ENCODE data around the gene SPAG6. TPM values are rescaled to one million over a fixed set of nuclear protein-coding genes. Genes with fewer than 3 reads are reported as not detected.

Gene SPAG6
- total RNA-seq, 1 experiment from 2014 or later = not detected

DNA sequence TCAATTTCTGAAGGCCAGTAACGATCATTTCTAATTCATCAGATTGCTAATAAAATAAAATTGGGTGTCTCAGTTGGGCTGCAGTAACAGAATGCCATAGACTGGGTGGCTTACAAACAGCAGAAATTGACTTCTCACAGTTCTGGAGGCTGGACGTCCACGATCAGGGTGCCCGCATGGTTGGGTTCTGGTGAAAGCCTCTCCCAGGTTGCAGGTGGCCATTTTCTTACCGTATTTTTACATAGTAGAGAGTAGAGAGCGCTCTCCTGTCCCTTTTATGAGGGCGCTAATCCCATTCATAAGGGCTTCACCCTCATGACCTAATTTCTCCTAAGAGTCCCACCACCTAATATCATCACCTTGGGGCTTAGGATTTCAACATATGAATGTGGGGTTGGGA, 106.0 kb downstream of the SPAG6 start:
- intact Hi-C loops (cut with micrococcal nuclease; ENCODE audit: unreplicated experiment) = no loop called here
- no TSS peak for BruUV-seq (replicated peaks)
- Mint-ChIP-seq H3K4me1 (ENCODE audit: low read depth, unreplicated experiment) (no peaks in the 10 kb centered on the region), H3K27ac (ENCODE audit: unreplicated experiment) (no peak overlapping the region), H3K9me3 (ENCODE audit: low read depth, unreplicated experiment) (no peaks in the 10 kb centered on the region), H3K27me3 (ENCODE audit: unreplicated experiment) (no peaks in the 10 kb centered on the region), H3K36me3 (ENCODE audit: insufficient read depth, unreplicated experiment) (no peaks in the 10 kb centered on the region), H3K4me3 (ENCODE audit: low read depth, unreplicated experiment) (no peak overlapping the region)
- TF ChIP-seq, protein P1, sequence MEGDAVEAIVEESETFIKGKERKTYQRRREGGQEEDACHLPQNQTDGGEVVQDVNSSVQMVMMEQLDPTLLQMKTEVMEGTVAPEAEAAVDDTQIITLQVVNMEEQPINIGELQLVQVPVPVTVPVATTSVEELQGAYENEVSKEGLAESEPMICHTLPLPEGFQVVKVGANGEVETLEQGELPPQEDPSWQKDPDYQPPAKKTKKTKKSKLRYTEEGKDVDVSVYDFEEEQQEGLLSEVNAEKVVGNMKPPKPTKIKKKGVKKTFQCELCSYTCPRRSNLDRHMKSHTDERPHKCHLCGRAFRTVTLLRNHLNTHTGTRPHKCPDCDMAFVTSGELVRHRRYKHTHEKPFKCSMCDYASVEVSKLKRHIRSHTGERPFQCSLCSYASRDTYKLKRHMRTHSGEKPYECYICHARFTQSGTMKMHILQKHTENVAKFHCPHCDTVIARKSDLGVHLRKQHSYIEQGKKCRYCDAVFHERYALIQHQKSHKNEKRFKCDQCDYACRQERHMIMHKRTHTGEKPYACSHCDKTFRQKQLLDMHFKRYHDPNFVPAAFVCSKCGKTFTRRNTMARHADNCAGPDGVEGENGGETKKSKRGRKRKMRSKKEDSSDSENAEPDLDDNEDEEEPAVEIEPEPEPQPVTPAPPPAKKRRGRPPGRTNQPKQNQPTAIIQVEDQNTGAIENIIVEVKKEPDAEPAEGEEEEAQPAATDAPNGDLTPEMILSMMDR (IDR thresholded peaks at IDR 0.05; ENCODE audit: unreplicated experiment) = no peak
- CTCF ChIA-PET = no interaction called here
- no peak for DNase-seq

DNA sequence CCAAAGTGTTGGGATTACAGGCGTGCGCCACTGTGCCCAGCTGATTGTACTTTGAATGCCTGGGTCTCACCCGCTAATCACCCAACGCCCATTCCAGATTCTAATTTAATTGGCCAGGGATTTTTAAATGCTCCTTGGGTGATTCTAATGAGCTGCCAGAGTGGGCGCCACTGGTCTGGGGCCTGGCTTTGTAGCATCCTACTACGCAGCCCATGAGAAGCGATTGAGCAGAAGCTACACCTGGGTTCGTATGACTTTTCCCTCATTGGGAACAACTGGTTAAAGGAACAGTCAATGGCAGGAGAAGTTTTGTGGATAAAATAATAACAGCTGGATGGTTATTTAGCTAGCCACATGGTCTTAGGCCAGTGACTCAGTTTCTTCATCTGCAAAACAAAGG, 108.0 kb downstream of the SPAG6 start:
- intact Hi-C loops (cut with micrococcal nuclease; ENCODE audit: unreplicated experiment) = no loop called here
- no TSS peak for BruUV-seq (replicated peaks)
- H3K27me3 Mint-ChIP-seq (ENCODE audit: unreplicated experiment) = no peaks in the 10 kb centered on the region
- no peaks in the 10 kb centered on the region for H3K9me3 Mint-ChIP-seq (ENCODE audit: low read depth, unreplicated experiment)
- no peak for DNase-seq
- TF ChIP-seq, protein P1 (IDR thresholded peaks at IDR 0.05; ENCODE audit: unreplicated experiment) = no peak
- CTCF ChIA-PET = no interaction called here
- no peaks in the 10 kb centered on the region for H3K4me1 Mint-ChIP-seq (ENCODE audit: low read depth, unreplicated experiment)
- no peak overlapping the region for H3K4me3 Mint-ChIP-seq (ENCODE audit: low read depth, unreplicated experiment)
- H3K27ac Mint-ChIP-seq (ENCODE audit: unreplicated experiment) = no peak overlapping the region
- no peaks in the 10 kb centered on the region for H3K36me3 Mint-ChIP-seq (ENCODE audit: insufficient read depth, unreplicated experiment)

DNA sequence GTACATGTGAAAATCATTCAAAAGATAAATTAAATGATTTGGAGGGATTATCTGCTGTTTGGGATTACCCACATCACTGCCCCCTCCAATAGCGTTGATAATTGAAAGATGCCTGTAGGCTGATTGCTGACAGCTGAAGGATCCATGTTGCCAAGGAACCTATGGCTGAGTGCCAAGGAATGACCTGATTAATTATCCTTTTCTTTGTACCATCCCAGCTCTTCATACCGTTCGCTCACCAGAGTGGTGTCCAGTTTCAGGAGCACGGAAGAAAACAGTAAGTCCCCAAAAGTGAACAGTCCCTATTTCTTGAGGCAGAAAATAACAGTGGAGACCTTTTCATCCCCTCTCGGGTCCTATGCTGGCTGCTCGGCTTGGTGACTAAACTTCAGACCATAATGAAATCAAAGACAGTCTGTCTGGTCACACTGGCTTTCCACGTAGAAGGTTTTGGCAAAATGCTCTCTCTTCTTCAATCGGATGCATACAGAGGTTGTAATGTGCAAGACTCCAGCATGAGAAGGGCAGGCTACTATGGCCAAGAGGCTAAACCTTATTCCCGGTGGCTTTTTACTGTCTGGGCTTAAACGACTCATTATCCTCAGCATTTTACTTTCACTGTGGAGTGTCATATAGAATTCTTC, 108.8 kb downstream of the SPAG6 start:
- Mint-ChIP-seq H3K4me3 (ENCODE audit: low read depth, unreplicated experiment) (no peak overlapping the region), H3K27me3 (ENCODE audit: unreplicated experiment) (no peaks in the 10 kb centered on the region), H3K36me3 (ENCODE audit: insufficient read depth, unreplicated experiment) (no peaks in the 10 kb centered on the region), H3K9me3 (ENCODE audit: low read depth, unreplicated experiment) (no peaks in the 10 kb centered on the region), H3K4me1 (ENCODE audit: low read depth, unreplicated experiment) (no peaks in the 10 kb centered on the region), H3K27ac (ENCODE audit: unreplicated experiment) (no peak overlapping the region)
- TF ChIP-seq, protein P1 (IDR thresholded peaks at IDR 0.05; ENCODE audit: unreplicated experiment) = no peak
- intact Hi-C loops (cut with micrococcal nuclease; ENCODE audit: unreplicated experiment) = no loop called here
- DNase-seq = no peak
- no TSS peak for BruUV-seq (replicated peaks)
- CTCF ChIA-PET = interaction anchor here (0.5 kb wide), 1 partner anchor 1272 kb away, joined by 3 read pairs; no protein-coding TSS in a partner anchor

DNA sequence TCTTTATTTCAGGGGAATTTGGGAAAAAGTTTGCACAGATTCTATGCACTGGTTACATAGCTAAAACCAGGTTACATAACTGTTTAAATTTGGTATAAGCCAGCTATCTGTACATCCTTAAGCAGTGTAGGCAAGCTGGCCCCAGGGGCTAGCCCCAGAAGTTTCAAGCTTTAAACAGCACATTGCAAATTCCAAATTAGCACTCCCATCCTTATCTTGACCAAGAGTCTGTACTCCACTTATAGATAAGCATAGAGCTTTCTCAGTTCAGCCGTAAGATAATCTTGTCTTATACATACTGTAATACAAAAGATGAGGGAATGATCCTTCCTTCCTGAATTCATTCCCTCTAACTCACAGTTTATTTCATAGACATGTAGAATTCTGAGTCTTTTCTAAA, 109.3 kb downstream of the SPAG6 start:
- no peak for DNase-seq
- CTCF ChIA-PET = interaction anchor here (0.5 kb wide), 1 partner anchor 1273 kb away, joined by 3 read pairs; no protein-coding TSS in a partner anchor
- no peaks in the 10 kb centered on the region for H3K9me3 Mint-ChIP-seq (ENCODE audit: low read depth, unreplicated experiment)
- no peak overlapping the region for H3K4me3 Mint-ChIP-seq (ENCODE audit: low read depth, unreplicated experiment)
- TF ChIP-seq, protein P1 (IDR thresholded peaks at IDR 0.05; ENCODE audit: unreplicated experiment) = no peak
- intact Hi-C loops (cut with micrococcal nuclease; ENCODE audit: unreplicated experiment) = no loop called here
- H3K4me1 Mint-ChIP-seq (ENCODE audit: low read depth, unreplicated experiment) = no peaks in the 10 kb centered on the region
- BruUV-seq (replicated peaks) = no TSS peak
- no peaks in the 10 kb centered on the region for H3K27me3 Mint-ChIP-seq (ENCODE audit: unreplicated experiment)
- no peak overlapping the region for H3K27ac Mint-ChIP-seq (ENCODE audit: unreplicated experiment)
- no peaks in the 10 kb centered on the region for H3K36me3 Mint-ChIP-seq (ENCODE audit: insufficient read depth, unreplicated experiment)

Data from Calu3 (cell line).